KOPT-K1 (cell line): ENCODE measurements around the gene NOP14.
"Not testable (repeated sequence)": the region's sequence is repeated elsewhere in the genome, so short reads cannot be mapped to it uniquely, and the experiment has no call there.

Experiments used
- H3K27ac ChIP-seq: fragments of 200-600 bp; sonication (generic); 2 replicates; pipeline ENCODE4 v1.5.1; 2016; ENCODE audit warnings: antibody characterized with exemption, mild to moderate bottlenecking, low read depth, low read length; ENCODE audit not compliant: poor library complexity, severe bottlenecking
- H3K36me3 ChIP-seq: fragments of 200-600 bp; sonication (generic); 2 replicates; pipeline ENCODE4 v1.5.1; 2017; ENCODE audit warnings: antibody characterized with exemption, mild to moderate bottlenecking, low read length, moderate library complexity; ENCODE audit not compliant: insufficient read depth
- H3K9me3 ChIP-seq: fragments of 200-600 bp; sonication (generic); 2 replicates; pipeline ENCODE4 v1.5.1; 2017; ENCODE audit warnings: antibody characterized with exemption, low read length, mild to moderate bottlenecking; ENCODE audit not compliant: insufficient read depth, poor library complexity, severe bottlenecking

NOP14 gene

GRCh38 chr4:2963175-2963965 is at the start of gene NOP14, which contains the start of gene GRK4:
Gene NOP14 (minus strand): TSS chr4:2963406. CDS start chr4:2963319, 87 bp downstream.
Gene GRK4 (plus strand): TSS chr4:2963571. CDS start chr4:2964071, 500 bp downstream.
- Histone ChIP-seq H3K27ac (peak within 1 kb of the TSS; percentile 82), H3K36me3 (peaks cover 27% of the 10 kb centered on the region), H3K9me3 (no peaks in the 10 kb centered on the region)

DNA sequence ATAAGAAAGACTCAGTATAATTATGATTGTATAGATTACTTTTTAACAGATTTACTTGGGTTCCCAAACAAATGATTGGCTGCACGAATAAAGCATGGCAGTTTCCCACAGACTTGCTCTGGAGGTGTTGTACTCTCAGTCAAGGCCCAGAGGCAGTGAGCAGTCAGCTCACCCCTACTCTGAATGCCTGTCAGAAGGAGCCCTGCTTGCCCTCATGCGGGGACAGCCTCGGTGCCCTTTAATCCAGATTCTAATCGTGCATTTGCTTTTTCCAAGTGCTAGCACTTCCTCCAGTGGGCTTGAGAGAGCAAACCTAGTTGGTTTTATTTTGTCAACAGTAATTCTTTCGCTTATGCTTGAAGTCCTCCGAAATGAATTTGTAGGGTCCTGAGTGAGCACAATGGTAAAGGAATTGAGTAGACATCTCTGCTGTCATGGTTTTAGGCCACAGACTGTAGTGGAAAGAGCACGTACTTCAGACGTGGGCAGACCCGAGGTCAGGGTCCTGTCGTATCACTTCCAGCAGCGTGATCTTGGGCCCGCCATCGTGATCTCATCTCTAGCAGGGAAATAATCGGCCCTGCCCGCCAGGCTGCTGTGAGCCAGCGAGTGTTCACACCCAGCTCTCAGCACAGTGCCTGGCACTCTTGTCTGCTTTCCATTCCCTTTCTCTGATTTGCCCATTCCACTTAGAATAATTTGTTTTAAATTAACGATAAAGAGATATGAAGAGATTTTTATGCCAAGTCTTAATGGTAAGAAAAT is 48.4 kb upstream of the NOP14 start:
- H3K36me3 ChIP-seq, result no peaks in the 10 kb centered on the region
- no peak overlapping the region for H3K27ac ChIP-seq
- no peaks in the 10 kb centered on the region for H3K9me3 ChIP-seq

DNA sequence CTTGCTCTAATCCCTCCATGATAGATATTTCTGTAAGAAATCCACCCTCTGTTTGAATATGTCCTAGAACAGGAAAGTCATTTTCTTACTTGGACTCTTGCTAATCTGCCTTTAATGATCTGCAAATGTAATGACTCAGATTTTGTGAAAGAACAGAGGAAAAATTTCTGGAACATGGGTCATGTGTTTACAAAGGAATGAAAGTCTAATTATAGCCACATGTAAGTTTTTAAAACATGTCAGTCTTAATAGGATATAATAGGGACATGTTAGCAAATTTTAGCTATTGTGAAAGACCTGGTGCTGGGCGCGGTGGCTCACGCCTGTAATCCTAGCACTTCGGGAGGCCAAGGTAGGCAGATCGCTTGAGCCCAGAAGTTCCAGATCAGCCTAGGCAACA is 47.8 kb upstream of the NOP14 start:
- Histone ChIP-seq H3K9me3 (no peaks in the 10 kb centered on the region), H3K36me3 (no peaks in the 10 kb centered on the region), H3K27ac (no peak overlapping the region)

DNA sequence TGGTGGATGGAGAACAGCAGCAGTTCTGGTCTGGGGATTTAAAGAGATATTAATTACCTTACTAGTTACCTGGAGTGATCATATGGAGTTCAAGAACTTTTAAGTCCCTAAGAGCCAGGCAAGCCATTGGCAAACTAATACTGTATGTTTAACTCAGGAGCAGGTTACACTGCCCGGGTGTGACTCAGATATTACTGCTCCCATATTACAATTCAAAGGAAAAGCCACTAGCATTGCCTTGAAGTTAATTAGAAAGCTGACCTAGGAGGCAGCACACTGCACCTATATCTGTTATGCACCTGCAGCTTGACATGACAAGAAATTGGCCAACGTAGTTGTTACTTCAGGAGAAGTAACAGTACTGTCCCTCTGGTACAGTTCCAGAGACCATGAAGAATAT is 47.4 kb upstream of the NOP14 start:
- Histone ChIP-seq H3K27ac (no peak overlapping the region), H3K9me3 (no peaks in the 10 kb centered on the region), H3K36me3 (no peaks in the 10 kb centered on the region)

- Histone ChIP-seq H3K27ac (no peak overlapping the region), H3K9me3 (no peaks in the 10 kb centered on the region), H3K36me3 (no peaks in the 10 kb centered on the region)
Observed at GRCh38 chr4:3009422-3009821, 46.2 kb upstream of the NOP14 start.

DNA sequence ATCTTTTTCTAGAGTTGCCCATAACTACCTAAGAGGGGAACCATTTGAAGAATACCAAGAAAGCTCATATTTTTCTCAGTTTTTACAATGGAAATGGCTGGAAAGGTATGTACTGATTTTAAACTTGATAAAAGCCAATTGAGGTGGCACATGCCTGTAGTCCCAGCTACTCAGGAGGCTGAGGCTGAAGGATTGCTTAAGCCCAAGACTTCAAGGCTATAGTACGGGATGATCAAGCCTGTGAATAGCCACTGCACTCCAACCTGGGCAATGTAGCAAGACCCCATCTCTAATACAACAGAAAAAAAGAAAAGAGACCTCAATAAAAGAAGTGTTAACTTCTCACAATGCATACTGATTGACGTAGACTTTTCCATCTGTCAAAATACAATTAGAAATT is 44.5 kb upstream of the NOP14 start:
- Histone ChIP-seq H3K27ac (no peak overlapping the region), H3K36me3 (no peaks in the 10 kb centered on the region), H3K9me3 (no peaks in the 10 kb centered on the region)

DNA sequence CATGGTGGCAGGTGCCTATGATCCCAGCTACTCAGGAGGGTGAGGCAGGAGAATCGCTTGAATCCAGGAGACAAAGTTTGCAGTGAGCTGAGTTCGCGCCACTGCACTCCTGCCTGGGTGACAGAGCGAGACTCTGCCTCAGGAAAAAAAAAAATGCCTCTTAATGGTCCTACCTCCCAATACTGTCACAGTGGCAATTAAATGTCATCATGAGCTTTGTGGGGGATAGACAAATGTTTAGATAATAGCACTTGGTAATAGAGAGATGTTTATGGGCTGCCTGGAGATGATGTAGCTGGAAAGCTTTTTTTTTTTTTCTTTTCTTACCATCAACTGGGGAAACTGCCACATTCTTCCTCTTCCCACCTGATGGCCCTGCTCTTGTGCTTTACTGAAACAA is 33.2 kb upstream of the NOP14 start:
- no peaks in the 10 kb centered on the region for H3K9me3 ChIP-seq
- H3K36me3 ChIP-seq, result no peaks in the 10 kb centered on the region

DNA sequence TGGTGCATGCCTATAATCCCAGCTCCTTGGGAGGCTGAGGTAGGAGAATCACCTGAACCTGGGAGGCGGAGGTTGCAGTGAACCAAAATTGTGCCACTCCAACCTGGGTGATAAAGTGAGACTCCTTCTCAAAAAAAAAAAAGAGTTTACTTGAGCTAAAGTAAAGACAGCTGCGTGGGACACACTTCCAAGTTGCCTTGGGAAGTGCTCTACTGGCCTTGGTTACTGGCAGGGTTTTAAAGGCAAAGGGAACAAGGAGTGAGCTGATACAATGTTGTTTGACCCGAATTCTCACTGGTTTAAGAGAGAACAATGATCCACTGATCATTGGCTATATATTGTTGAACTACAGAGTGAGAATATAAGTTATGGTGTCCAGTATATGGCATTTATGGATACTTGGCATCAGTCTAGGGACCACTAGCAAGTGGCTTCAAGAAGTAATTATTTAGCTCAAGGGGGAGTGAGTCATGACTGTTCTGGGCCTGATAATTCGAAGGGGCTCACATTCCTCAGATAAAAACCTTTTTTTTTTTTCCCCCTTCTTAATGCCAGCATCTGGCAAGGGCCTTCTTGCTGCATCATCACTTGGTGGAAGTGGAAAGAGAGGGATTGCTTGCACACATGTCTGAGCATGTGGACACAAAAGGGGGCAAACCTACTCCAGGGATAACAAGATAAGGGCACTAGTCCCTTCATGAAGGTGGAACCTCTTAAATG is 32.5 kb upstream of the NOP14 start:
- Histone ChIP-seq H3K27ac (no peak overlapping the region), H3K36me3 (no peaks in the 10 kb centered on the region)

More for the DNA sequence above, 33.2 kb upstream of the NOP14 start:
- H3K27ac ChIP-seq, result no peak overlapping the region

GRCh38 chr4:2994917-2995316 is 31.7 kb upstream of the NOP14 start:
- H3K9me3 ChIP-seq, result no peaks in the 10 kb centered on the region
- H3K27ac ChIP-seq, result no peak overlapping the region
- H3K36me3 ChIP-seq, result no peaks in the 10 kb centered on the region

More for the DNA sequence above, 32.5 kb upstream of the NOP14 start:
- no peaks in the 10 kb centered on the region for H3K9me3 ChIP-seq

- Histone ChIP-seq H3K36me3 (no peaks in the 10 kb centered on the region), H3K27ac (no peak overlapping the region), H3K9me3 (no peaks in the 10 kb centered on the region)
Observed at GRCh38 chr4:2991243-2991642, 28.0 kb upstream of the NOP14 start.

DNA sequence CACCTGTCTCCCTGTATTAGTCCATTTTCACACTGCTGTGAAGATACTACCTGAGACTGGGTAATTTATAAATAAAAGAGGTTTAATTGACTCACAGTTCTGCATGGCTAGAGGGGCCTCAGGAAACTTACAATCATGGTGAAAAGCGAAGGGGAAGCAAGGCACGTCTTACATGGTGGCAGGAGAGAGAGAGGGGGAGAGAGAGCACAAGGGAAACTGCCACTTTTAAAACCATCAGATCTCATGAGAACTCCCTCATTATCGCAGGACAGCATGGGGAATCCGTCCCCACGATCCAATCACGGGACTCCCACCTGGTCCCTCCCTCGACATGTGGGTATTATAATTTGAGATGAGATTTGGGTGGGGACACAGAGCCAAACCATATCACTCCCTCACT is 20.5 kb upstream of the NOP14 start:
- not testable (repeated sequence) for H3K36me3 ChIP-seq, H3K27ac ChIP-seq

DNA sequence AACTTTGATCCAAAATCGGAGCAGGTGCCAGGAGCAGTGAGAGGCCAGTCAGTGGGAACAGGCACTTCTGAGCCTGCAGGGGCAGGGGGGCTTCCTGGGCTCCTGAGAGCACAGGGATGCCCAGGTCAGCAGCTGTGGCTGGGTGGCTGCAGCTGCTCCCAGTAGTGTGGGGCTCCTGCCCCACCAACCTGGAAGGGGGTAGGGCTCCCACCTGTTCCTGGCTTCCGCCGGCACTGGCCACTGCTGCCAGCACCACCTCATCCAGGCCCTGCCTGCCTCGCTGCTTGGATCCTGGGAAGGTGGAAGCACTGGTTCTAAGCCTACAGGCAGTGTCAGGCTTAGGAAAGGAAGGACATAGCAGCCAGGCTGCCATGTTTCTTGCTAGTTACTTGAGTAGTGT is 18.8 kb upstream of the NOP14 start:
- Histone ChIP-seq H3K27ac (no peak overlapping the region), H3K9me3 (peaks cover 32% of the 10 kb centered on the region), H3K36me3 (no peaks in the 10 kb centered on the region)

More for the DNA sequence above, 20.5 kb upstream of the NOP14 start:
- peaks cover 32% of the 10 kb centered on the region for H3K9me3 ChIP-seq

DNA sequence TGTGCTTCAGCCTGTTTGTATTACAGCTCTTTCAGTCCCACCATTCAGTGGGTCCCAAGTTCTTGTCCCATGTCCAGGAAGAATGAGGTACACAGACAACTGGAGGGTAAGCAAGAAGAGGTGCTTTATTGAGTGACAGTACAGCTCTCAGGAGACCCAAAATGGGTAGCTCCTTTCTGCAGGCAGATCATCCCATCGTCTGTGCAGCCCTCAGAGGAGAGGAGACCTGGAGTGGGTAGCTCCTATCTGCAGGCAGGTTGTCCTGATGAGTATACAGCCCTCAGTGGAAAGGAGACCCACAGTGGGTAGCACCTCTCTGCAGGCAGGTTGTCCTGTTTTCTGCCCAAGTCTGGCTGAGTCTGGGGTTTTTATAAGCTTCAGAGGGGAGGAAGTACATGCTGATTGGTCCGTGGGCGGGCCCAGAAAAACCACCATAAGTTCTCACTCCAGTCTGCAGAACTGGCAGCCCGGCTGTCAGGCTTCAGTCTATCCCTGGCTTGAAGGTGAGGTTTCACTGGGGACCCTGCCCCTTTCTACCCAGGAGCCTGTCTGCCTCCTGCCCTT is 18.1 kb upstream of the NOP14 start:
- Histone ChIP-seq H3K9me3 (peaks cover 32% of the 10 kb centered on the region), H3K27ac (no peak overlapping the region), H3K36me3 (no peaks in the 10 kb centered on the region)

GRCh38 chr4:2977211-2978088 is 14.2 kb upstream of the NOP14 start:
- Histone ChIP-seq H3K27ac (no peak overlapping the region), H3K9me3 (peaks cover 29% of the 10 kb centered on the region), H3K36me3 (no peaks in the 10 kb centered on the region)
